Caco-2 (cell line): Measurements from ENCODE around the gene TP63. TPM values are rescaled to one million over a fixed set of nuclear protein-coding genes. Genes with fewer than 3 reads are reported as not detected.
"Not testable (repeated sequence)": the region's sequence is repeated elsewhere in the genome, so short reads cannot be mapped to it uniquely, and the experiment has no call there.

Experiments
- BruUV-seq: library from RNA; stranded (reverse); fragments of 400-500 nt; replicated peaks from 2 replicates; lab custom pipeline; 2021; lab: Mats Ljungman, UMichigan
- CTCF ChIA-PET: fragments of 300-600 bp; sonication (Branson Sonifier 250); formaldehyde crosslinking; loops from one replicate; lab custom pipeline; 2022; ENCODE audit warnings: antibody characterized with exemption; lab: Charles Lee
- POLR2A ChIA-PET: fragments of 300-600 bp; sonication (Branson Sonifier 250); formaldehyde crosslinking; loops from one replicate; lab custom pipeline; 2022; ENCODE audit warnings: antibody characterized with exemption; lab: Charles Lee
- DNase-seq, 2 experiments: peaks; one replicate each; pipeline versions ENCODE4 v3.0.0 to v3.0.0-alpha.2; 2020 to 2022
- H3K27me3 ChIP-seq: replicated peaks from 2 replicates; pipeline ENCODE4 v1.6.0; 2011; ENCODE audit warnings: low read length; ENCODE audit not compliant: control insufficient read depth, insufficient read depth
- H3K36me3 ChIP-seq: 2 replicates; pipeline ENCODE4 v1.5.1; 2011; ENCODE audit warnings: low read length; ENCODE audit not compliant: control insufficient read depth, insufficient read depth
- H3K4me1 ChIP-seq: fragments of 250-450 bp; sonication (Bioruptor Pico); 2 replicates; pipeline ENCODE4 v1.5.1; 2020; ENCODE audit warnings: mild to moderate bottlenecking
- H3K4me3 ChIP-seq: 2 replicates; pipeline ENCODE4 v1.5.1; 2011; ENCODE audit warnings: low read depth, mild to moderate bottlenecking, control low read depth, low read length
- H3K9me3 ChIP-seq: fragments of 250-450 bp; sonication (Bioruptor Pico); 2 replicates; pipeline ENCODE4 v1.5.1; 2020; ENCODE audit warnings: mild to moderate bottlenecking, moderate library complexity
- H3K27ac Mint-ChIP-seq: one replicate; pipeline ENCODE4 v1.8.0; 2022; ENCODE audit warnings: mixed read lengths; ENCODE audit not compliant: unreplicated experiment
- H3K27me3 Mint-ChIP-seq: one replicate; pipeline ENCODE4 v1.8.0; 2022; ENCODE audit warnings: mixed read lengths; ENCODE audit not compliant: insufficient read depth, unreplicated experiment
- H3K36me3 Mint-ChIP-seq: one replicate; pipeline ENCODE4 v1.8.0; 2022; ENCODE audit warnings: mild to moderate bottlenecking, mixed read lengths; ENCODE audit not compliant: insufficient read depth, unreplicated experiment
- H3K4me1 Mint-ChIP-seq: one replicate; pipeline ENCODE4 v1.8.0; 2022; ENCODE audit warnings: low read depth, mixed read lengths; ENCODE audit not compliant: unreplicated experiment
- H3K4me3 Mint-ChIP-seq: one replicate; pipeline ENCODE4 v1.8.0; 2022; ENCODE audit warnings: mild to moderate bottlenecking, moderate library complexity, mixed read lengths; ENCODE audit not compliant: unreplicated experiment
- H3K9me3 Mint-ChIP-seq: one replicate; pipeline ENCODE4 v1.8.0; 2022; ENCODE audit warnings: mixed read lengths; ENCODE audit not compliant: unreplicated experiment
- CTCF ChIP-seq, 2 experiments: fragments of 200-600 bp in 1 of 2; IDR thresholded peaks; 1 replicate in 1 of 2; 2 replicates in 1 of 2; pipeline versions ENCODE4 v1.5.1 to v1.8.0; 2011 to 2022; ENCODE audit warnings: antibody characterized with exemption in 1 of 2, control low read depth in 1 of 2, inconsistent platforms in 1 of 2, low read depth in 1 of 2, low read length in 1 of 2, mild to moderate bottlenecking in 1 of 2, moderate library complexity in 1 of 2; ENCODE audit not compliant: insufficient read depth in 1 of 2, severe bottlenecking in 1 of 2, unreplicated experiment in 1 of 2
- intact Hi-C: fragments of 100-400 bp; cut with micrococcal nuclease; formaldehyde crosslinking; loops from one replicate; pipeline ENCODE4 v1.10.0; 2022; ENCODE audit not compliant: unreplicated experiment
- total RNA-seq: library from RNA; stranded (reverse); gene quantifications from 2 replicates; pipeline ENCODE4 v1.2.3, GENCODE V29; 2022

The TP63 gene
- total RNA-seq, 1 experiment from 2014 or later = 1.2 TPM

GRCh38 chr3:189659571-189659970, 28.4 kb downstream of the TP63 start:
- BruUV-seq = no TSS peak
- H3K4me1 ChIP-seq = no peaks in the 10 kb centered on the region
- H3K36me3 ChIP-seq = no peaks in the 10 kb centered on the region
- no peak overlapping the region for H3K4me3 ChIP-seq
- no peaks in the 10 kb centered on the region for H3K9me3 ChIP-seq
- H3K27me3 Mint-ChIP-seq = no peaks in the 10 kb centered on the region
- no peak overlapping the region for H3K27ac Mint-ChIP-seq
- no peak for DNase-seq
- H3K36me3 Mint-ChIP-seq = no peaks in the 10 kb centered on the region
- ChIA-PET CTCF (no interaction called here), POLR2A (no interaction called here)
- intact Hi-C loops = no loop called here
- TF ChIP-seq CTCF (IDR thresholded peaks at IDR 0.05; ENCODE audit: insufficient read depth in 1 of 2, low read depth in 1 of 2, low read length in 1 of 2, severe bottlenecking in 1 of 2, unreplicated experiment in 1 of 2) = no peak
- no peaks in the 10 kb centered on the region for H3K4me1 Mint-ChIP-seq
- H3K4me3 Mint-ChIP-seq = no peak overlapping the region
- H3K9me3 Mint-ChIP-seq = peaks cover 20% of the 10 kb centered on the region
- no peaks in the 10 kb centered on the region for H3K27me3 ChIP-seq

GRCh38 chr3:189664311-189664710, 33.1 kb downstream of the TP63 start:
- TF ChIP-seq CTCF (IDR thresholded peaks at IDR 0.05; ENCODE audit: insufficient read depth in 1 of 2, low read depth in 1 of 2, low read length in 1 of 2, severe bottlenecking in 1 of 2, unreplicated experiment in 1 of 2) = no peak
- intact Hi-C loops = no loop called here
- Histone ChIP-seq H3K4me1 (no peaks in the 10 kb centered on the region), H3K36me3 (no peaks in the 10 kb centered on the region), H3K27me3 (no peaks in the 10 kb centered on the region), H3K4me3 (no peak overlapping the region), H3K9me3 (no peaks in the 10 kb centered on the region)
- H3K27me3 Mint-ChIP-seq = no peaks in the 10 kb centered on the region
- CTCF ChIA-PET = no interaction called here
- no peak overlapping the region for H3K27ac Mint-ChIP-seq
- POLR2A ChIA-PET = no interaction called here
- no peaks in the 10 kb centered on the region for H3K9me3 Mint-ChIP-seq
- H3K36me3 Mint-ChIP-seq = no peaks in the 10 kb centered on the region
- BruUV-seq = no TSS peak
- no peak for DNase-seq
- no peaks in the 10 kb centered on the region for H3K4me1 Mint-ChIP-seq
- H3K4me3 Mint-ChIP-seq = no peak overlapping the region

GRCh38 chr3:189672346-189672745, 41.2 kb downstream of the TP63 start:
- BruUV-seq, H3K36me3 ChIP-seq, H3K36me3 Mint-ChIP-seq, H3K4me3 Mint-ChIP-seq, H3K9me3 Mint-ChIP-seq, CTCF ChIA-PET, H3K27me3 Mint-ChIP-seq, H3K27ac Mint-ChIP-seq, DNase-seq, H3K27me3 ChIP-seq, H3K4me3 ChIP-seq, intact Hi-C loops, H3K4me1 ChIP-seq, H3K9me3 ChIP-seq, POLR2A ChIA-PET, H3K4me1 Mint-ChIP-seq: not testable (repeated sequence)

- no peak overlapping the region for H3K4me3 Mint-ChIP-seq
- no peak overlapping the region for H3K4me3 ChIP-seq
- H3K9me3 Mint-ChIP-seq = no peaks in the 10 kb centered on the region
- TF ChIP-seq CTCF (IDR thresholded peaks at IDR 0.05; ENCODE audit: insufficient read depth in 1 of 2, low read depth in 1 of 2, low read length in 1 of 2, severe bottlenecking in 1 of 2, unreplicated experiment in 1 of 2) = no peak
- no peaks in the 10 kb centered on the region for H3K36me3 Mint-ChIP-seq
- H3K4me1 ChIP-seq = no peaks in the 10 kb centered on the region
- intact Hi-C loops = no loop called here
- H3K4me1 Mint-ChIP-seq = no peaks in the 10 kb centered on the region
- no TSS peak for BruUV-seq
- H3K36me3 ChIP-seq = no peaks in the 10 kb centered on the region
- peaks cover 10% of the 10 kb centered on the region for H3K27me3 Mint-ChIP-seq
- H3K27me3 ChIP-seq = no peaks in the 10 kb centered on the region
- H3K9me3 ChIP-seq = no peaks in the 10 kb centered on the region
- DNase-seq = no peak
- CTCF ChIA-PET = no interaction called here
- POLR2A ChIA-PET = no interaction called here
- H3K27ac Mint-ChIP-seq = no peak overlapping the region
These were observed 42.3 kb downstream of the TP63 start for GRCh38 chr3:189673535-189673934.
